ENCODE results near the gene NEMP1.

Gene NEMP1

DNA sequence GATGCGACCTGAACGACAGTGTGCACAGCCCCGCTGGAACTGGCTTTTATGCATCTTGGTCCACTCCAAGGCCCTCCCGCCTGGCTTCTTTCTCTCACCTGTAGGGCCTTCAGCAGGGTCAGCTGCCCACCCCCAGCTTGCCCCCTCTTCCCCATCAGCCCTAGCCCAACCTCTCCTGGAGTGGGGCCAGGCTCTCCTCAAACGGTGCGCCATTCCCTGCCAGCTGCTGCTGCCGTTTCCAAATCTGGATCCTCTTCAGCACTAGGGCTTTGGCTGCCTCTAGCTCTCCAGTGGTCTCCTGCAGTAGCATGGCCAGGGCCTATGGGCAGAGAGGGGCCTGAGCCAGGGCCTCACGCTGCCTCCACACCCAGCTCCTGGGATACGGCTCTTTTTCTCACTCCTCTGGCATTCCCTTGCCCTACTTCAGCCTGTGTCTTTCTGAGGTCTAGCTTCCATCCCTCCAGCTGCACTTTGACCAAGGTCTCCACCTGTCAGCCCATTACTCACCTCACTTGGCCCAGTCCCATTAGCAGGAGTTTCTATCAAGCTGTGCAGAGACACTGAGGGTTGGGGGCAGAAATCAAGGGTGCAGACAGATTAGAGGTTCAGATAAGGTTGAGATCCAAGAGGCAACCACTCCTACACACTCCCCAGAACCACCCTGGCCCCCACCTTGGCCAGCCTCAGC, 27.6 kb upstream of the NEMP1 start:
- DNase-seq (ENCODE audit: low spot score), result no peak

- DNase-seq (ENCODE audit: low spot score), result no peak
Observed at GRCh38 chr12:57105011-57105753, 26.6 kb upstream of the NEMP1 start.

- no peak for DNase-seq (ENCODE audit: low spot score)
Observed at GRCh38 chr12:57104292-57104910, 25.8 kb upstream of the NEMP1 start.

GRCh38 chr12:57103856-57104255, 25.3 kb upstream of the NEMP1 start:
- no peak for DNase-seq (ENCODE audit: low spot score)

DNA sequence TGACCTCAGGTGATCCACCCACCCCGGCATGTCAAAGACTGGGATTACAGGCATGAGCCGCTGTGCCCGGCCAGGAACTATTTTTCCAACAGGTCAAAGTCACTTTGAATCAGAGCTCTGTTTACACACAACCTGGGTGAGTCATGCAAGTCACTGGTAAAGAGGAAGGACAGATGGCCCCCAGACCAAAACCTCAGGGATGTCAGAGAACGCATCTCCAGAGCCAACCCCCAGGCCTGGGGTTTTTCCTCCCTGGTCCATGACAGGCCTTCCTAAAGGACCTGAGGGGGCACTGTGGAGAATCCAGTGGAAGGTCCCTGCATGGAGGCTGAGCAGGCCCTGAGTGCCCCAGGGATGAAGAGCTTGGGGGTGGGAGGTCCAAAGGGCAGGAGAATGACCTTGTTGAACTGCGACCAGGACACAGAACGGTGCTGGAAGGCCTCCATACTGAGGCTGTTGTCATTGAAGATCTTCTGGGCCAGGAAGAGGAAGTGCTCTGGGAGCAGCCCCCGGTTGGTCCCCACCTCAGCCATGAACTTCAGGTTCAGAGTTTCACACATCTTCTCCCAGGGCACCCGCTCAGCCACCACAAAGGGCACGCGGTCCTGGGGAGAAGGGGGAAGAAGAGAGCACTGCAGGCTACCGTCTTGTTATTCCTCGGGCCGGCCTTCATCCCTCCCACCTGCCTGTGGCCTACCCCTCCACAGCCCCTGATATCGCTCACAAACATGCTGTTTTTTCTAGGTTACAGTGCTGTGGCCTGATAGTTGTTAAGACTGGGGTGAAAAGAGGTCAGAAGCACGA, 23.5 kb upstream of the NEMP1 start:
- no peak for DNase-seq (ENCODE audit: low spot score)

GRCh38 chr12:57099766-57100165, 21.2 kb upstream of the NEMP1 start:
- no peak for DNase-seq (ENCODE audit: low spot score)

DNA sequence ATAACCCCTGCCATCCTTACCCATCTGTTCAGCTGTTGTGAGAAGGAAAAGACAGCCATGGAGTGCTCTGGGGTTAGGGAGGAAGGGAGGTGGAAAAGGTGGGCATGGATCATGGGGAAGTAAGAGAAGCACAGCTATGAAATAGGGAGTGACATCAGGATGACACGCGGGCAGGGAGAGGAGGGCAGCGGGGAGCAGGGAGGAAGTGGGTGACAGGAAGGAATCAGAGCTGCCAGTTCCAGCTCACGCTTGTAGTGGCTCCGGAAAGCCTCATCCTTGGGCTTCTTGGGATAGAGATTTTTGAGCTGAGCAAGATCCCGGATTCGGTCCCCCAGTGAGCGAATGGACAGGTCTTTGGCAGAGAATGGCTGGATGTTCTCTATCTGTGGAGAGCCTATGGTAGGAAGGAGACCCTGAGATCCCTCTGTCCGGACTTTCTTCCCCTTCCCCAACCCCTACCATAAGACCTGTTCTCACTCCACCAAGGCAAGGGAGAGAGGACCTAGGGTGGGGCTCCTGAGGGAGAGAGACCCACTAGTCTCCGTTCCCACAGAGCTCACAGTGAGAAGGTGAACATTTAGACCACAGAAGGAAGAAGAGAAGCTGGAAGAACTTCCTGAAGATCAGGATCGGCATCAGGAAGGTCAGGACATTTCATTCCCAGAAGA, 20.6 kb upstream of the NEMP1 start:
- DNase-seq (ENCODE audit: low spot score), result no peak

DNA sequence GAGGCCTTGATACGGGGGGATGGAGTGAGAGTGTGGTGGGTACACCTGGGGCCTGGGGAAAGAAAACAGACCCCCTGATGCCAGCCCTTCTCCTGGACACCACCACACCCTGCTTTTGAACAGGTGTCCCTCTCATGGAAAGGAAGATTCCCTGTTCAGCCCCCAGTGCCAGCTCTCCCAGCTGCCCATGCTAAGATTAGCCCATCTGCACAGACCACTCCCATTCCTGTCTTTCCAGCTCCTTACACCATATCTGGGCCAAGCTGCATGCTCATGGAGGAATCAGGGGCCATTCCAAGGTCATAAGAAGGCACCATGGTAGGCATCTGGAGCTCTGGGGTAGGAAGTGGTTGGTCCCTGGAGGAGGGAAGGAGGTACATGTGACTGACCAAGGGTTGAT, 20.0 kb upstream of the NEMP1 start:
- no peak for DNase-seq (ENCODE audit: low spot score)

- DNase-seq (ENCODE audit: low spot score), result no peak
Observed at GRCh38 chr12:57097554-57097835, 18.9 kb upstream of the NEMP1 start.

- DNase-seq (ENCODE audit: low spot score), result no peak
Observed at GRCh38 chr12:57096748-57097553, 18.4 kb upstream of the NEMP1 start.

GRCh38 chr12:57096099-57096572, 17.5 kb upstream of the NEMP1 start:
- no peak for DNase-seq (ENCODE audit: low spot score)

GRCh38 chr12:57095440-57095839, 16.8 kb upstream of the NEMP1 start:
- DNase-seq (ENCODE audit: low spot score), result no peak

GRCh38 chr12:57094208-57095160, 15.9 kb upstream of the NEMP1 start:
- no peak for DNase-seq (ENCODE audit: low spot score)

- DNase-seq (ENCODE audit: low spot score), result no peak
Observed at GRCh38 chr12:57093415-57094207, 15.0 kb upstream of the NEMP1 start.

- DNase-seq (ENCODE audit: low spot score), result no peak
Observed at GRCh38 chr12:57092876-57093414, 14.4 kb upstream of the NEMP1 start.

GRCh38 chr12:57092529-57092862, 13.9 kb upstream of the NEMP1 start:
- DNase-seq (ENCODE audit: low spot score), result no peak

DNA sequence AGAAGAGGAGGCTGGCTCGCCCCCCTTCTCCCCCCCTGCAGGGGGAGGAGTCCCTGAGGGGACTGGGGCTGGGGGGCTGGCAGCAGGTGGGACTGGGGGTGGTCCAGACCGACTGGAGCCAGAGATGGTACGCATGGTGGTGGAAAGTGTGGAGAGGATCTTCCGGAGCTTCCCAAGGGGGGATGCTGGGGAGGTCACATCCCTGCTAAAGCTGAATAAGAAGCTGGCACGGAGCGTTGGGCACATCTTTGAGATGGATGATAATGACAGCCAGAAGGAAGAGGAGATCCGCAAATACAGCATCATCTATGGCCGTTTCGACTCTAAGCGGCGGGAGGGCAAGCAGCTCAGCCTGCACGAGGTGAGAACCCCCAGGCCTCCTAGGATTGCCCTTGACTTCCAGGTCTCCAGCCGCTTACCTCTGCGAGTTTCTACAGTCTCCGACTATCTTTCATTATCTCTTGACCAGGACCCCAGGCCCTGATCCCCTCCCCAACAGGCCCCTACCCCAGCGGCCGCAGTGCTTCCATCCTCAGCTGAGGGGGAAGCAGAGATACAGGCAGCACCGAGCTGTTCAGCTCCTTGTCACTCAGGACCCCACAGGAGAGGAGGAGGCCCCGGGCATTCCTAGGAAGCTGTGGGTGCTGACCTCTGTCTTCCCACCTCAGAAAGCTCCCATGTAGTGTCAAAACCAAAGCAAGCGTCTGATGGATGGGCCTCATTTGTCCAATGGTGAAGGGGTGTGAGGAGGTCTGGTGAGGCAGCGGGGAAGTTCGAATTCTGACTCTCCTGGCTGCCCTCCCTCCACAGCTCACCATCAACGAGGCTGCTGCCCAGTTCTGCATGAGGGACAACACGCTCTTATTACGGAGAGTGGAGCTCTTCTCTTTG, 13.3 kb upstream of the NEMP1 start:
- no peak for DNase-seq (ENCODE audit: low spot score)
